Measurements from ENCODE around the gene GEMIN5.
"Not testable (repeated sequence)": the region's sequence is repeated elsewhere in the genome, so short reads cannot be mapped to it uniquely, and the experiment has no call there.

The GEMIN5 gene

DNA sequence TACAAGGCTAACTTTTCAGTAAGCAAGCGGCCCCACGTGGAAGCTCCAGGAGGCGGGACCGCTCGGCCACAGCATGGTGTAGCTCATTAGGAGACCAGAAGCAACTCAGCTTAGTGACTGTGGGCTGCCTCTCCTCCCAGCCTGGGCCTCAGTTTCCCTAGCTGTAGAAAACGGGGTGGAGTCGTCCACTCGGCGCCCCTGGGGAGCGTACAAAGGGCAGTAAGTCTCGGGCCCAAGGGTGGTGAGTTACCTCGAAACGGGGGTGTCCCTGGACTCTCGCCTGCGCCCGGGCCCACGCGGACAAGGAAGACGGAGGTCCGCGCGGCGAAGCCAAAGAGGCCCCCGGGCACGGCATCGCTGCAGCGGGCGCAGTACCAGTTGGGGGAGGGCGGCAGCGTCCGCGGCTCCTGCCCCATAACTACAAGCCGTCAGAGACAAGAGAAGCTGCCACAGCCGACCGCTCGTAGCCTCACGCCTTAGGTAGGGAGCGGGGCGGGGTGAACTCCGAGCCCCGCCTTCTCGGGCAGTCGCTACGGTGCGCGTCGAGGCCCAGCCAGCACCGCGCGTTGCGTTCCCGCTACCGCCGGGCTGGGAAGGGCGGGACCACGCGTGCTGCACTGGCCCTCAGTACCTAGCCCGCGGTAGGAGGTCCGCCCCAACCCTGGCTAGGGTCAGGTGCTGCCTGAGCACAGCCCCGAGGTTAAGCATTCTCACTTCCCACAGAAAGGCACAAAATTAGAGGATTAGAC lies at the start of gene GEMIN5:
TSS of gene GEMIN5 (minus strand) at position 494 of the 749 bp plus-strand sequence. CDS start at position 416, 78 bp downstream.
- DNase-seq = peak; percentile 82

DNA sequence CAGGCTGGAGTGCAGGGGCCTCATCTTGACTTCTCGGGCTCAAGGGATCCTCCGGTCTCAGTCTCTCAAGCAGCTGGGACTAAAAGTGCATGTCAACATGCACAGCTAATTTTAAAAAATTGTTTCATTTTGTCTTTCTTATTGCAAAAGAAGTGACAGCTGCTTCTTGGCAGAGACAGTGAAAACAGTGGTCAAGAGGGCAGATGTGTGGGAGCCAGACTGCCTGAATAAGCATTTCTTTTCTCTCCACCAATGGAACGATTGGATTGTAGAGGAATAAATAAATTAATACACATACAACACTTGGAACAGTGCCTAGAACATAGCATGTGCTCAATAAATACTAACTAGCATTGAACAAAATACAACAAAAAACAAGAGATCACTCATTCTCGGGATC lies 48.1 kb upstream of the GEMIN5 start:
- DNase-seq = no peak

DNA sequence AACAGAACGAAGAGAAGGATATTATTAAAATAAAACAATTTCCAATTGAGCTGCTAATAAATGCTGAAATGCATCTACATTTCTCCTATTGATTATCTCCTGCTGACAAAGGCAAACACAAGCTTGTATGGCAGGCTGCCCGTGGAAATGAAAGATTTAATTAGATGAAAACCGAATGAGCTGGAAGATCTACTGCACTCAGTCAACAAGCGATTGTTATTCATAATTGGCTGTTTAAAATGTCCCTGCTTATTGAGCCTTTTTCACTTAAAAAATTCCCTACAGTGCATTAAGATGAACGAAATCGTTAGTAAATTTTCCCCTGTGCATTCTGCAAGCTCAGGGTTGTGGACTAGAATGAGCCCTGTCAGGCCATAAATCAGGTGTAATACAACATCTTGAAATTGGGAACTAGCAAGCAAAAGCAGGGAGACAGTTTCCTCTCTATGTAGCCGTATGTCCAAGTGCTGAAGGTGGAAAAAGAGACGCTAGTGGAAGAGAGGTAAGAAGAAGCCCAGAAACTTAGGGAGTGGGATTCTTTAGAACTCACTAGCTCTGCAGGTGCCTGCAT lies 47.0 kb upstream of the GEMIN5 start:
- DNase-seq = no peak

DNA sequence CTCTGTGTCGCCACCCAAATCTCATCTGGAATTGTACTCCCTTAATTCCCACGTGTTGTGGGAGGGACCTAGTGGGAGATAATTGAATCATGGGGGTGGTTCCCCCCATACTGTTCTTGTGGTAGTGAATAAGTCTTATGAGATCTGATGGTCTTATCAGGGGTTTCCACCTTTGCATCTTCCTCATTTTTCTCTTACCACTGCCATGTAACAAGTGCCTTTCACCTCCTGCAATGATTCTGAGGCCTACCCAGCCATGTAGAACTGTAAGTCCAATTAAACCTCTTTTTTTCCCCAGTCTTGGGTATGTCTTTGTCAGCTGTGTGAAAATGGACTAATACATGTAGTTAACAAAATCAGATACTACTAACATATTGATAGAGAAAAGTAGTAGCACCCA lies 40.3 kb upstream of the GEMIN5 start:
- not testable (repeated sequence) for DNase-seq

GRCh38 chr5:154977409-154977808 lies 39.4 kb upstream of the GEMIN5 start:
- DNase-seq = no peak

DNA sequence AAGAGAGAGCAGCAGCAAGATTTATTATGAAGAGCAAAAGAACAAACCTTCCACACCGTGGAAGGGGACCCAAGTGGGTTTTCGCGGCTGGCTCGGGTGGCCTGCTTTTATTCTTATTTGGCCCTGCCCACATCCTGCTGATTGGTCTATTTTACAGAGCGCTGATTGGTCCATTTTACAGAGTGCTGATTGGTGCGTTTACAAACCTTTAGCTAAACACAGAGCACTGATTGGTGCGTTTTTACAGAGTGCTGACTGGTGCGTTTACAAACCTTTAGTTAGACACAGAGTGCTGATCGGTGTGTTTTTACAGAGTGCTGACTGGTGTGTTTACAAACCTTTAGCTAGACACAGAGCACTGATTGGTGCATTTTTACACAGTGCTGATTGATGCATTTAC lies 38.1 kb upstream of the GEMIN5 start:
- DNase-seq = not testable (repeated sequence)

DNA sequence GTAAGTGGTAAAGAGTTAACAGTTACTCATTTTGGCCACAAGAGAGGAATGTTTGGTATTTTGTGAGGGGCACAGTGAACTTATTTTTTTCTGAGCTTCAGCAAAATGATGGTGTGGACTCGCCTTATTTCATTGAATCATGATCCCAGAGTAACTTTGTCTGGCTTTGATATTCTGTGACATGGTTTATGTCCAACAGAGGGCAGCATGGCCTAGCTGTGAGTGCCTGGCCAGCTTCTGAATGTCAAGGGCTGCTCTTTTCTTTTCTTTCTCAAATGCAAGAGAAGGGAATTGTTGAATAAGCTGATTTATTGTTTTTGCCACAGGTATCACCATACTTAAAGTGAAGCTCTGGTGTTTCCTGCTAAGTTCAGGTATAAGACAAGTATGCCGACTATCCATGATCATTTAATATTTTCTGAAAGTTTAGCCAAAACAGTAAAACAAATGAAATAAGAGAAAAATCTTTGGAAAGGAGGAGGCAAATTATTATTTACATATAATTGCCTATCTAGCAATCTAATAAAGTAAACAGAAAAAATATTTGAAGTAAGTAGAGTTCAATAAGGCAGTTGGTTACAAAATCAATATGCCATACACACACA lies 34.6 kb upstream of the GEMIN5 start:
- DNase-seq = no peak

DNA sequence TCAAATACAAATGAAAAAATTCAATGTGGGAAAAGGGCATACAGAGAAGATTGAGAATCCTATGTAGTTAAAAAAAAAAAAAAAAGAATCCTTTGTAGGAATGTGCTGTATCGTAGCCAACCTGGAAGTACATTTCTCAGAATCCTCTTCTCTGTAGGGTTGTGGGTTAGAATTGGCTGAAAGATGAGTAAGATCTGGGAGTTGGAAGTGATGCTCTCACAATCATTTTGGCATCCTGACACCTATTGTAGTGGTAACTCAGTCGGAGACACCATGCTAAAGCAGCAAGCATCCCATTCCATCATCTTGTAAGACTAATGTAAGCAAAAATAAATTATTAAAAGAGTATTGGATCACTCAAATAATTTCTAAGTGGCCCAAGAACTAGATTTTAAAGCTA lies 33.5 kb upstream of the GEMIN5 start:
- no peak for DNase-seq

- no peak for DNase-seq
Observed at GRCh38 chr5:154970759-154971158, 32.7 kb upstream of the GEMIN5 start.

- no peak for DNase-seq
Observed at GRCh38 chr5:154968953-154969352, 30.9 kb upstream of the GEMIN5 start.

GRCh38 chr5:154967421-154968024 lies 29.5 kb upstream of the GEMIN5 start:
- DNase-seq = no peak

DNA sequence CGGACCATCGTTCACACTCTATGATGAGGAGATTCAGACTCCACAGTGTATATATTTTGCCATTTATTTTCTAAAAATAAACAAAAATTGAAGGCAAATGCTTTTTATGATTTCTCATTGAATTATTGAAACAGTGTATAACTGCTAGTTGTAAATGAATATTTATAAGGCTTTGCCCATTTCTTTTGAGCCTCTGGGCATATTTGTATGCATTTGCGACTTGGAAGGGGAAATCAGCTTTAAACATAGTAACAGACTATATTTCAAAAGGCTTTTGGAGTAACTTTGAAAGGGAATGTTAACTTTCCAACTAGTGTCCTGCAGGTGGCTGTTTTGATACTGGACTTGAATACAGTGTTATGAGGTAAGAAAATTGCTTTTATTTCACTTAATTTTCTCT lies 28.9 kb upstream of the GEMIN5 start:
- DNase-seq = no peak

GRCh38 chr5:154966081-154966841 lies 28.2 kb upstream of the GEMIN5 start:
- DNase-seq = no peak

DNA sequence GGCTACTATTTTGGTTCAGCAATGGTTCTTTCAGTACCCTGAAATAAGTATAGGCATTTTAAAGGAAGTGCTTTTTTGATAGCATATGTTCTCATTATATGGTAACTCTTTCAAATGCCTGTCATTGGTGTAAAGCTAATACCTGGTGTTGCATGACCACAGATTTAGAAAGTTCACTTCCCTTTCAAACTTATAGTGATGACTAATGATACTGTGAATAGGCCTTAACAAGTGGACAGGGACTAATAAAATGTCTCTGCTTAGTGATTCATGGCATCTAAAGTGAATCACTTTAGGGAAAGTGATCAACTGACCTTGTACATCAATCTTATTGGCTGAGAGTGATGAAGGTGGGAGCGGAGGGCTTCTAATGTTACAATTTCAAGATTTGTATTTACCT lies 24.5 kb upstream of the GEMIN5 start:
- DNase-seq = no peak

DNA sequence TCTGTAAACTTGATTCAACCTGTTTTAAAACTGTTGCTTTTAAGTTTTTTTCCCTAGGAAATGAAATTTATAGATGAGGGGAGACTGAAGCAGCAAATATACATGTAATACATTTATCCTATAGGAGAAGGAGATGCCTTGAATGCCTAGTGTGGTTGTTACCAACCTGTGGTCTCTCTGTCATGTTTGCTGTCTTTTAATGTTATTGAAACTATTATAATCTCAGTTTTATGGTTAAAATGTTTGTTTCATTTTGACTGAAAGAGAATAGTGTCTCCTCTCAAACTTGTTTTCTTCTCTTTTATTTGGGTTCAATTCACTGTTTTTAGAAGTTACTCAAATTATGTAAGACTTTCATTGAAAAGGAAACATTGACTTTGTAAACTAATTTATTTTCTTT lies 18.7 kb upstream of the GEMIN5 start:
- no peak for DNase-seq

GRCh38 chr5:154949781-154950180 lies 11.8 kb upstream of the GEMIN5 start:
- DNase-seq = no peak

DNA sequence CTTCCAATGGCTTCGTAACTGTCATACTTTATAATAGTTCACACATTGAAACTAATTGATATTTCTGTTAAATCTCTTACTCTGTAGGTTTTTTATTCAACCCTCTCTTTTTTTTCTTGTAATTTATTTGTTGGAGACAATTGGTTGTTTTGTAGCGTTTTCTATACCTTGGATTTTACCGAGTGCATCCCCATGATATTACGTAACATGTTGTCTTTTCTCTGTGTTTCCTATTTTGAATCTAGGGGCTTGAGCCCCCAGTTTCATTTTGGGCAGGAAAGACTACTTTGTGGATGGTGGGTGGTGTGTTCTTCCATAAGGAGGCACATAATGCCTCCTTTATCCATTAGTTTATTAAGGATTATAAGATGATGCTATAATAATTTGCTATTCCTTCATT lies 10.3 kb upstream of the GEMIN5 start:
- DNase-seq = no peak

DNA sequence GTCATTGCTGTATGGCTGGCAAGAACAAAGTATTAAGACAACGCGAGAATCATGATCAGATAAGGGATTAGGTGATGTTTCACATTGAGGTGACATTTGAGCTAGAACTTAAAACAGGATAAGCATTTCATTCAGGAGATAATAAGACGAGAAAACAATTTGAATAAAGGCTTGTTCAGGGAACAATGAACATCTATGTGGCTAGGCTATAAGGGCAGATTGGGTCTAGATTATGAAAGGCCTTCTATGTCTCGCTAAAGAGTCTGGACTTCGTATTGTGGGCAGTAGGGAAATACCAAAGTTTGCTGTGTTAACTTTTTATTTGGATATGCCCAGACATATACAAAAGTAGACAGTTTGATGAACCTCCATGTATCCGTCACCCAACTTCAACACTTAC lies 9.8 kb upstream of the GEMIN5 start:
- no peak for DNase-seq

DNA sequence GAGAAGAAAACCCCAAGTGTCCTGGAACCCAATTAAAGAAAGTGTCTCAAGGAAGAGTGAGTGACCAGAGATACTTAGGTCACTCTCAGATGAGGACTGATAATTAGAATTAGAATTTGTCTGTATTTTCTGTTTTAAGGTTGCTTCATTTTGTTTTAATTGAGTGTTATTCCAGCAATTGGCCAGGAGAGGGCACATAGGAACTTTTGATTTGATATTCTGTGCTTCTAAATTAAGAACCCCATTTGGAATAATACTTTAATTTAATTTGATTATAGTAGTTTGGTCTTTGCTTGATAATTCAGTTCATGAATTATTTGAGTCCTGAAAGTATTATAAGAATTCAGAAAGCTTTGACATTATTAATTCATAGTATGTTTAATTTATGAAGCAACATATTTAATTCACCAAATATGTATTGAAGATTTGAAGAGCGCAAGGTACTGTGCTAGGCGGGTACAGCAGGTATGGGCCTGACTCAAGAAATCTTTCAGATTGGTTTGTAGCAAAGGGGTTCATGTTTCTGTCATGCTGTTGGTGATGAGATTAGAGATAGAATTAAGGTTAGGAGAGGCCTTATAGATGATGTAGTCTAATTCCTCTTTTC lies 7.8 kb upstream of the GEMIN5 start:
- no peak for DNase-seq

DNA sequence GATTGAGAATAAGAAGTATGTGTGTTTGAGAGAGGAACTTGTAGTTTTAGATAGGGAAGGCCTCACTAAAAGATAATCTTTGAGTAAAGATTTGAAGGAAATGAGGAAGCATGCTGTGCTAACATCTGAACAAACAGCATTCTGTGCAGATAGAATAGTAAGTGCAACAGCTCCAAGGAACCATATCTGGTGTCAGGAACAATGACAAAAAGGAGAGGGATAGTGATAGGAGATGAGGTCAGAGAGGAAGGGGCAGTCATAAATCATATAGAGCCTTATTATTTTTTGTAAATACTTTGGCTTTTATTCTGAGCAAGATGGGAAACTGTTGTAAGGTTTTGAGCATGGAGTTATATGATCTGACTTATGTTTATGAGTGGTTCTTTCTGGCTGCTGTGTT lies 6.7 kb upstream of the GEMIN5 start:
- no peak for DNase-seq

DNA sequence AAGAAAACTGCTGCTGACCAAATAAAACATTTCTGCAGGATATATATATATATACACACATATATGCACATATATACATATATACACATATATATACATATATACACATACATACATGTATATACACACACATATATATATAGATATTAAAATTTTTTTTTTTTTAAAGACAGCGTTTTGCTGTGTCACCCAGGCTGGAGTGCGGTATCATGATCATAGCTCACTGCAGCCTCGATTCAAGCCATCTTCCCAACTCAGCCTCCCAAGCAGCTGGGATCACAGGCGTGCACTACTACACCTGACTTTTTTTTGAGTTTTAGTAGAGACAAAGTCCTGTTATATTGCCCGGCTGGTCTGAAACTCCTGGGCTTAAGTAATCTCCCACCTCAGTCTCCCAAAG lies 5.5 kb upstream of the GEMIN5 start:
- no peak for DNase-seq

DNA sequence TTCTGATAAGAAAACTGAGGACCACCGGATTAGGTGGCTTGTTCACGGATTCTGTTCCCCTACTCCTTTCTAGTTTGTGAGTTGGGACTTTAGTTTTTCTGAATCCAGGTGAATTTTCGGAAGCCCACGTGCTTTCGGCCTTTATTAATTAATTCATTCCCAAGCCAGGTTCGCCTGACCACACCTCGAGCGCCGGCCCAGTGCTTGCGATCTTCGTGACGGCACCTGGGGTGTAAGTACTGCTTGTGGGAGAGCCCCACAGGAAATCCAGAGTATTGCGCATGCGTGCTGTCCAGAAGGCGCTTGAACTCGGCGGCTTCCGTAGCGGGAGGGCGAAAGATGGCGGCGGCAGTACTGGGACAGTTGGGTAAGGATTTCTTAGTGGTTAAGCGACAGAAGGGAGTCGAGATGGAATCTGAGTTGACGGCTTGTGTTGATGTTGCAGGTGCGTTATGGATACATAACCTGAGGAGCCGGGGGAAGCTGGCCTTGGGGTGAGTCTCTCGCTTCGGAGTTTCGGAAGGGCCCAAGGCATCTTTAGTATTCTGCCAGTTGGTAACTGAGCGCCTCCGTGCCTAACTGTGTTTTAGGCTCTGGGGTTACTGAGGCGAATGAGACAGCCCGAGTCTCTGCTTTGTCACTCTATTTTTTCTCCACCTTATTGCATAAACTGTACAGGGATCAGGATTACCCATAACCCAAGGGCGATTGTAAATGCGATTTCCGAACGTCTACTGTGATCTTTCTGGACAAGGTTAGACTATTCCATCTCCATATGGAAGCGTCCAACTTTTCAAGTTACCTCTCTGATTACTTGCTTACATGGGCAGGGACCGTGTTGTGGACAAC lies 3.0 kb upstream of the GEMIN5 start, which contains the start of gene MRPL22:
TSS of gene MRPL22 (plus strand) at position 302 of the 849 bp plus-strand sequence. CDS start at position 340, 38 bp downstream.
- peak; percentile 92 for DNase-seq
